GM12873 (cell line): ENCODE results near the gene MED27.

ENCODE experiments used
- TF ChIP-seq, protein P1 (sequence below): IDR thresholded peaks from 2 replicates; pipeline ENCODE4 v1.5.1; 2012; ENCODE audit warnings: low read depth, mild to moderate bottlenecking, moderate library complexity, low read length, control low read depth; ENCODE audit not compliant: insufficient read depth; ENCODE audit errors: missing control alignments

Gene MED27

DNA sequence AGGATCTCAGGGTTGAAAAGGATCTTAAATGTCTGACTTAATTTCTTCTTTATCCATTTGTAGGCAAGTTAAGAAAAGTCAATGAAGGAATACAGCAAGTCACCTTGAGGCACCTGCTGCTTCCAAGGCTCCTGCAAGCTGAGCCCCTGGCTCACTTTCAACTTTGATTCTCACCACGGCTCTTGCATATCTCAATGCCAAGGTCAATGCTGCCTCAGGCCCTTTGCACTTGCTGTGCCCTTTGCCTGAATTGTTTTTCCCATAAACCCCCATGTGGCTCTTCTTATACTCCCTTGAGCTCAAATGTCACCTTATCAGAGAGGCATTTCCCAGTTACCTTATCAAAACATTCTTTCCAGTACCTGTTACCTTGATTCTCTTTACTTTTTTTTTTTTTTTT, 195.4 kb downstream of the MED27 start:
- TF ChIP-seq, protein P1, sequence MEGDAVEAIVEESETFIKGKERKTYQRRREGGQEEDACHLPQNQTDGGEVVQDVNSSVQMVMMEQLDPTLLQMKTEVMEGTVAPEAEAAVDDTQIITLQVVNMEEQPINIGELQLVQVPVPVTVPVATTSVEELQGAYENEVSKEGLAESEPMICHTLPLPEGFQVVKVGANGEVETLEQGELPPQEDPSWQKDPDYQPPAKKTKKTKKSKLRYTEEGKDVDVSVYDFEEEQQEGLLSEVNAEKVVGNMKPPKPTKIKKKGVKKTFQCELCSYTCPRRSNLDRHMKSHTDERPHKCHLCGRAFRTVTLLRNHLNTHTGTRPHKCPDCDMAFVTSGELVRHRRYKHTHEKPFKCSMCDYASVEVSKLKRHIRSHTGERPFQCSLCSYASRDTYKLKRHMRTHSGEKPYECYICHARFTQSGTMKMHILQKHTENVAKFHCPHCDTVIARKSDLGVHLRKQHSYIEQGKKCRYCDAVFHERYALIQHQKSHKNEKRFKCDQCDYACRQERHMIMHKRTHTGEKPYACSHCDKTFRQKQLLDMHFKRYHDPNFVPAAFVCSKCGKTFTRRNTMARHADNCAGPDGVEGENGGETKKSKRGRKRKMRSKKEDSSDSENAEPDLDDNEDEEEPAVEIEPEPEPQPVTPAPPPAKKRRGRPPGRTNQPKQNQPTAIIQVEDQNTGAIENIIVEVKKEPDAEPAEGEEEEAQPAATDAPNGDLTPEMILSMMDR = no peak

DNA sequence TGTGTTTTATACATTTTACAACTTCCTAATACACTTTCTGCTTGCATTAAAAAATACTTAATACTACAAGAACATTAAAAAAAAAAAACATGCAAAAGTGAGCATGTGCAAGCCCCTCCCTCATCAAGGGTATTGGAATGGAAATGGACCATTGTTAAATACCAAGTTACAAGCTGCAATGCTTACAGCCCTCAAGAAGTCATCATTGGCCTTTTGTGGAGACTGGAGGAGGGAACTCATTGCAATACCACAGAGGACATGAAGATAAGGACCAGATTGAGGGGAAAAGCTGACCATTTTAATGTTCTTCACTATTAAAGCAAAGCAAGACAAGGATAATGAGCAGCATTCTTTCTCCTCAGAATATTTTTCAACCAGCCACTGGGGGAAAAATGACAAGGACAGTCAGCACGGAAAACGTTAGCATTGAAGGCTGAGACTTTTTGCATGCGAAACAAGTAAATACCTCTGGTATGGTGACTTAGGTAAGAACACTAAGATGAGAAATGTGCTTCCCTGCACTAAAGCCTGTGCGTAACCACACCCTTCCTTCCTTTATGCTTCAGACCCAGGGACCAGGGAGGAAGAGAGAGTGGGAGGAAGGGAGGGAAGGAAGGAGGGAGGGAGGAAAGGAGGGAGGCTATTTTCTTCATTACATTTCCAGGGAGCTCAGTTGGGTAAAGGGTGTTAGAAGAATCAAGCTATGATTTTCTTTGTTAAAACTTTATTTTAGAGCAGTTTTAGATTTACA, 198.7 kb downstream of the MED27 start:
- TF ChIP-seq, protein P1 = no peak

DNA sequence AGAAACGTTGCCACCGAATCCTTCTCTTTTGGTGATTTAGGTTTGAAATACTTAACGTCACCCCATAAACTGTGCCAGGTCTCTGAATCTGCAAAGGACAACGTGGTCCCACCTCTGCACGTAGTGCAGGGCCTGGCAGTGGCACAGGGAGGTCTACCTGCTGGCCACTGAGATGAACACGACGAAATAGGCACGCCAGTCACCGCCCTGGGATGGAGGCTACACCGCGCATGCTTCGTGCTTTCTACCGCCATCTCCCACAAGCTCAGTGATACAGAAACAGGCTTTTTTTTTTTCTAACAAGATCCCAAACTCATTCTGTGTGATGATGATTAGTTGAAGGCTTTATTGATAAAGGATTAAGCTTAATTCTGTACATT, 199.8 kb downstream of the MED27 start:
- TF ChIP-seq, protein P1 = no peak

DNA sequence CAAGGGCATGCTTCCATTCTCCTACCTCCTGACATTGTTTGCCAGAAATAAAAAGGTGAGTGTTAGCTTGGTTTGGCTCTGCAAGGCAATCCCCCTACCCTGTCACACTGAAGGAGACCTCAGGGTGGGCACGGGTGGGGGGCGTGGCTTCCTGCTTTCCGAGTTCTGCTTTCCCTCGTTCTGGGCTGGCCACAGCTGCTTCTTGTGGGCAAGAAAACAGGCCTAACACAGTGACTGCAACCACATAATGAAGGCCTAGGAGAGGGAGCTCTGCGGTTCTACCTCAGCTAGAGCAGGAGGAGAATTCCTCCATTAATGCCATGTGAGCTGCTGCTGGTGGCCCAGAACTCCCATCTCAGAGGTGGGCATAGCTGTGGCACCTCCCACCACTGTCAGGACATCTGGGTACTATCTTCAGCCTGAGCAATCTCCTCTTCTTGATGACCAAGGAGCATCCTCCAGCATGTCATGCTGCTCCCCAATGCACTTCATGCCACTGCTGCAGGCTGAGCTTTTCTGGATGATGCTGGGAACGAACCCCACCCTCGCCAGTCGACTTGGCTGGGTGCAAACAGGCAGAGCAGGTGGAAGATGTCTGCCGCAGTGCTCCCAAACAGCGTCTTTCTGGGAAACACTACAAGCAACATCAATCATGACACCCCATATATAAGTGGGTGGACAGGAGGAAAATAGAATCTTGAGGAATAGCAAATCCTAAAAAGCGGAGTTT, 200.3 kb downstream of the MED27 start:
- TF ChIP-seq, protein P1 = no peak

DNA sequence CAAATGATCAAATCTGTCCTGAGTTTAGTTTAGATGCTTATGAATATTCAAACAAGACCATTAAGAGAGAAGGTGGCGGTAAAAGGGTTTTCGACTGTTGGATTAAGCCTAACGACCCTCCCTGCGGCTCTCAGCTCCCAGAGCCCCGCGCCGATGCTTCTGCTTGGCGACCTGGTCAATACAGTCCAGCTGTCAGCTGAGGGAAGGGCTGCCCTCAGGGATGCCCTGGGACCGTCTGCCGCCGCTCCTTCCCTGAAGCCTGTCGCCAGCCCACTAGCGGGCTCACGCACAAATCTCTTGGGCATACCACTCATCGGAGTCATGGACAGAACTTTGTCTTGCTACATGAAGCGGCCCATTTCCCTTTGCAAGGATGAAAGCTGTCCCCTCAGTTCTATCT, 203.2 kb downstream of the MED27 start:
- TF ChIP-seq, protein P1 = no peak

DNA sequence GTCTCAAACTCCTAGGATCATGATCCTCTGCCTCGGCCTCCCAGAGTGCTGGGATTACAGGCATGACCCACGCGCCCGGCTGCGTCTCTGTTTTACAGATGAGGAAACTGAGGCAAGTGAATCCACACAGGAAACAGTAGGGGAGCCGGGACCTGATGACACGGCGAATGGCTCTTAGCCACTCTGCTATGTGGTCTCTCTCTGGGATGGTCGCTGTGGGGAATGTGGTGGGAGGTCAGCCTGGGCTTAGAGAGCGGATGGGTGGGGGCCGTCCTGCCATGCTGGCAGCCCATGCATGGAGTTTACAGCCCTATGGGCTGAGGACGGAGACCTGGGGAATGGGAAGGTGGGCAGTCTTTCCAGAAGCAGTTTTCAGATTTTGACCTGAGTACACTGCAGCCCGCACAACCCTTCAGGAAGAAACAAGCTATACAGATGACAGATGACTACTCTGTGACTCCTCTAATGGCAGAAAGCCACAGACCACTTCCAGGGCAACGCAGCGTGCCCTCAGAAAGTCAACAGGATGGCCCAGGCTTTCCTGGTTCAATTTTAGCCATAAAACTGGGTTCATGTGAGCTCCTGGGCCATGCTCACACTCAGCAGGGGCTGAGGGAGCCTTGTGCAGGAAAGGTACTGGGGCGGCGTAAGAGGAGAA, 203.7 kb downstream of the MED27 start:
- TF ChIP-seq, protein P1 = no peak
